ENCODE results near the gene MTG2. TPM values are rescaled to one million over a fixed set of nuclear protein-coding genes. Genes with fewer than 3 reads are reported as not detected.

The MTG2 gene
- total RNA-seq, 1 experiment from 2014 or later: 56.8 TPM

DNA sequence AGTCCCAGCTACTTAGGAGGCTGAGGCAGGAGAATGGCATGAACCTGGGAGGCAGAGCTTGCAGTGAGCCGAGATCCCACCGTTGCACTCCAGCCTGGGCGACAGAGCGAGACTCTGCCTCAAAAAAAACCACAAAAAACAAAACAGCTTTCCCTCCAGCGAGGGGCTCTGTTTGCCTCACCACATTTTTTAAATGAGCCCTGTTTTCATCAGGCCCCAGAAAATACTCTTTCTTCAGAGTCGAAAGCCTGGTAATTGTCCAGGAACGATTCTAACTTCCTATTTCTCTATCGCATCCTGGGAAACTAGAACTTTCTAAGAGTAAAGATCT is 12.2 kb downstream of the MTG2 start:
- intact Hi-C loops (cut with micrococcal nuclease; ENCODE audit: unreplicated experiment) (no loop called here), in situ Hi-C loops (cut with HindIII; ENCODE audit: low pct_unique_long_range_greater_than_20kb, low sequenced_read_pairs) (no loop called here)
- no peak overlapping the region for H3K4me3 ChIP-seq (ENCODE audit: low read depth in 2 of 2, low read length in 2 of 2)
- no peaks in the 10 kb centered on the region for H3K9me3 ChIP-seq (ENCODE audit: control insufficient read depth, insufficient read depth, low read depth, low read length)
- no peaks in the 10 kb centered on the region for H3K4me1 ChIP-seq (ENCODE audit: control insufficient read depth, insufficient read depth, low read length)
- ATAC-seq (no peak), DNase-seq (ENCODE audit: low read depth, low spot score) (no peak)
- ChIA-PET POLR2A (no interaction called here), CTCF (no interaction called here)
- no peaks in the 10 kb centered on the region for H3K27me3 ChIP-seq (ENCODE audit: control insufficient read depth, insufficient read depth, low read length)
- BruUV-seq (replicated peaks): no TSS peak
- no peak for TF ChIP-seq TCF7L2 (IDR thresholded peaks at IDR 0.05; ENCODE audit: low read depth, low read length)
- no peak for TF ChIP-seq POLR2AphosphoS5 (IDR thresholded peaks at IDR 0.05; ENCODE audit: low read depth, low read length)
- TF ChIP-seq REST (IDR thresholded peaks at IDR 0.05; ENCODE audit: insufficient read depth in 1 of 2, low read depth in 2 of 2, low read length in 1 of 2): no peak
- no peak for TF ChIP-seq CTCF (IDR thresholded peaks at IDR 0.05)
- no peak for TF ChIP-seq SIN3A (IDR thresholded peaks at IDR 0.05; ENCODE audit: borderline replicate concordance, insufficient read depth, low read depth, low read length)
- H3K27ac ChIP-seq (ENCODE audit: low read length): no peak overlapping the region
- peaks cover 6% of the 10 kb centered on the region for H3K36me3 ChIP-seq (ENCODE audit: control insufficient read depth, insufficient read depth, low read length)

DNA sequence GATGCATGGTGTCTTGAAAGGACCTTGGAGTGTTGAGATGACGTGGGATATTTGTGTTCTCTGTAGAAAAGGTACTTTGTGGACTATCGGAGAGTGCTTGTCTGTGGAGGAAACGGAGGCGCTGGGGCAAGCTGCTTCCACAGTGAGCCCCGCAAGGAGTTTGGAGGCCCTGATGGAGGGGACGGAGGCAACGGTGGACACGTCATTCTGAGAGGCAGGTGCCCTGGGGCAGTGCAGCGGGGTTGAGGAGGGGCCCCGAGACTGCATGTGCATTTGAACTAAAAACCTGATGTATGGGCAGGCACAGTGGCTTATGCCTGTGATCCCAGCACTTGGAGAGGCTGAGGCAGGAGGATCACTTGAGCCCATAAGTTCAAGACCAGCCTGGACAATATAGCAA is 12.9 kb downstream of the MTG2 start:
- in situ Hi-C loops (cut with HindIII; ENCODE audit: low pct_unique_long_range_greater_than_20kb, low sequenced_read_pairs): no loop called here
- TF ChIP-seq REST (IDR thresholded peaks at IDR 0.05; ENCODE audit: insufficient read depth in 1 of 2, low read depth in 2 of 2, low read length in 1 of 2): no peak
- TF ChIP-seq CTCF (IDR thresholded peaks at IDR 0.05): no peak
- no peak for TF ChIP-seq TCF7L2 (IDR thresholded peaks at IDR 0.05; ENCODE audit: low read depth, low read length)
- TF ChIP-seq SIN3A (IDR thresholded peaks at IDR 0.05; ENCODE audit: borderline replicate concordance, insufficient read depth, low read depth, low read length): no peak
- TF ChIP-seq POLR2AphosphoS5 (IDR thresholded peaks at IDR 0.05; ENCODE audit: low read depth, low read length): no peak
- CTCF ChIA-PET: no interaction called here
- peaks cover 10% of the 10 kb centered on the region for H3K36me3 ChIP-seq (ENCODE audit: control insufficient read depth, insufficient read depth, low read length)
- no peak for ATAC-seq
- H3K9me3 ChIP-seq (ENCODE audit: control insufficient read depth, insufficient read depth, low read depth, low read length): no peaks in the 10 kb centered on the region
- no peak for DNase-seq (ENCODE audit: low read depth, low spot score)
- no peak overlapping the region for H3K4me3 ChIP-seq (ENCODE audit: low read depth in 2 of 2, low read length in 2 of 2)
- intact Hi-C loops (cut with micrococcal nuclease; ENCODE audit: unreplicated experiment): no loop called here
- no peaks in the 10 kb centered on the region for H3K27me3 ChIP-seq (ENCODE audit: control insufficient read depth, insufficient read depth, low read length)
- BruUV-seq (replicated peaks): no TSS peak
- H3K27ac ChIP-seq (ENCODE audit: low read length): no peak overlapping the region
- POLR2A ChIA-PET: no interaction called here
- H3K4me1 ChIP-seq (ENCODE audit: control insufficient read depth, insufficient read depth, low read length): no peaks in the 10 kb centered on the region
